ENCODE results near the gene EIF4B.

GRCh38 chr12:53065975-53066931, 60.0 kb downstream of the EIF4B start:
- peak; percentile 86 for TF ChIP-seq CTCF (conservative IDR thresholded peaks at IDR 0.05; ENCODE audit: low read depth, low read length)
- TF ChIP-seq EZH2 (IDR thresholded peaks at IDR 0.05; ENCODE audit: borderline replicate concordance, low read depth, low read length, poor library complexity, severe bottlenecking): no peak

All from A673 (cell line).